SK-N-SH (cell line): Measurements from ENCODE around the gene LAMP2. TPM values are rescaled to one million over a fixed set of nuclear protein-coding genes. Genes with fewer than 3 reads are reported as not detected.

Experiments
- CTCF ChIA-PET: fragments of 300-600, 350-600 bp; formaldehyde crosslinking; extraction: SDS; loops from one replicate; lab custom pipeline; 2021; lab: Yijun Ruan, JAX
- POLR2A ChIA-PET: fragments of 350-600 bp; sonication (Branson Sonifier 250); formaldehyde crosslinking; extraction: SDS; loops from one replicate; lab custom pipeline; 2020; ENCODE audit warnings: antibody characterized with exemption, inconsistent platforms; lab: Yijun Ruan, JAX
- DNase-seq: peaks from one replicate; pipeline ENCODE4 v3.0.0; 2012
- H2AFZ ChIP-seq: fragments of 200-600 bp; sonication (generic); 2 replicates; pipeline ENCODE4 v1.8.1; 2016; ENCODE audit warnings: antibody characterized with exemption, mild to moderate bottlenecking, low read depth
- H3F3A ChIP-seq: fragments of 200-600 bp; sonication (generic); replicated peaks from 2 replicates; pipeline ENCODE3; 2016; ENCODE audit warnings: antibody characterized with exemption, mild to moderate bottlenecking; ENCODE audit not compliant: insufficient read depth
- H3K27ac ChIP-seq, 2 experiments: fragments of 200-500 bp in 1 of 2; fragments of 200-600 bp in 1 of 2; sonication (Bioruptor generic) in 1 of 2; sonication (generic), shearing (Covaris generic) in 1 of 2; 2 replicates each; pipeline versions ENCODE4 v1.5.1 to v1.6.1; 2014 to 2016; ENCODE audit warnings: low read depth in 2 of 2, inconsistent platforms in 1 of 2, low read length in 1 of 2, mild to moderate bottlenecking in 1 of 2, mixed read lengths in 1 of 2
- H3K27me3 ChIP-seq: fragments of 200-600 bp; sonication (generic), shearing (Covaris generic); 2 replicates; pipeline ENCODE4 v1.6.1; 2016; ENCODE audit warnings: mixed run types; ENCODE audit not compliant: insufficient read depth
- H3K36me3 ChIP-seq, 2 experiments: fragments of 200-500 bp in 1 of 2; fragments of 200-600 bp in 1 of 2; sonication (Bioruptor generic) in 1 of 2; sonication (generic) in 1 of 2; replicated peaks in 1 of 2; 2 replicates each; pipeline versions ENCODE3 to v1.5.1; 2014 to 2016; ENCODE audit warnings: low read length in 1 of 2, mild to moderate bottlenecking in 1 of 2; ENCODE audit not compliant: insufficient read depth in 2 of 2, control insufficient read depth in 1 of 2
- H3K4me1 ChIP-seq, 2 experiments: fragments of 200-500 bp in 1 of 2; fragments of 200-600 bp in 1 of 2; sonication (Bioruptor generic) in 1 of 2; sonication (generic), shearing (Covaris generic) in 1 of 2; 2 replicates each; pipeline versions ENCODE4 v1.5.1 to v1.6.1; 2014 to 2016; ENCODE audit warnings: low read depth in 1 of 2, low read length in 1 of 2, mixed run types in 1 of 2; ENCODE audit not compliant: insufficient read depth in 2 of 2, control insufficient read depth in 1 of 2
- H3K4me2 ChIP-seq: fragments of 200-600 bp; sonication (generic), shearing (Covaris generic); 2 replicates; pipeline ENCODE4 v1.6.1; 2017; ENCODE audit warnings: mixed run types
- H3K4me3 ChIP-seq, 2 experiments: fragments of 200-500 bp in 1 of 2; fragments of 200-600 bp in 1 of 2; sonication (Bioruptor generic) in 1 of 2; sonication (generic), shearing (Covaris generic) in 1 of 2; 2 replicates each; pipeline versions ENCODE4 v1.5.1 to v1.8.1; 2014 to 2016; ENCODE audit warnings: low read depth in 2 of 2, inconsistent platforms in 1 of 2, low read length in 1 of 2, mild to moderate bottlenecking in 1 of 2, mixed read lengths in 1 of 2, moderate library complexity in 1 of 2
- H3K79me2 ChIP-seq: fragments of 200-600 bp; sonication (generic); 2 replicates; pipeline ENCODE4 v1.8.1; 2017; ENCODE audit warnings: mild to moderate bottlenecking; ENCODE audit not compliant: insufficient read depth
- H3K9ac ChIP-seq: fragments of 200-600 bp; sonication (generic); 2 replicates; pipeline ENCODE4 v1.6.1; 2017; ENCODE audit warnings: mixed run types
- H3K9me2 ChIP-seq: fragments of 200-600 bp; sonication (generic); 2 replicates; pipeline ENCODE4 v1.6.1; 2017; ENCODE audit warnings: mixed run types
- H3K9me3 ChIP-seq: fragments of 200-600 bp; sonication (generic); 2 replicates; pipeline ENCODE4 v1.6.1; 2017; ENCODE audit warnings: mixed run types, mild to moderate bottlenecking, moderate library complexity
- H4K20me1 ChIP-seq: fragments of 200-600 bp; sonication (generic); 2 replicates; pipeline ENCODE4 v1.6.1; 2017; ENCODE audit warnings: mild to moderate bottlenecking, mixed run types; ENCODE audit not compliant: insufficient read depth
- ELF1 ChIP-seq: IDR thresholded peaks from 2 replicates; pipeline ENCODE4 v1.4.0; 2012
- EP300 ChIP-seq, 2 experiments: IDR thresholded peaks; 2 replicates each; pipeline versions ENCODE4 v1.4.0 to v1.6.1; 2012; ENCODE audit warnings: borderline replicate concordance in 1 of 2, low read depth in 1 of 2, low read length in 1 of 2
- EZH2phosphoT487 ChIP-seq: fragments of 200-600 bp; sonication (generic); IDR thresholded peaks from 2 replicates; pipeline ENCODE4 v1.6.1; 2017; ENCODE audit warnings: low read depth, mixed run types, mild to moderate bottlenecking, antibody characterized with exemption, moderate library complexity, borderline replicate concordance
- FOSL2 ChIP-seq: IDR thresholded peaks from 2 replicates; pipeline ENCODE4 v1.4.0; 2012; ENCODE audit warnings: low read depth, mild to moderate bottlenecking, moderate library complexity, borderline replicate concordance
- FOXJ3 ChIP-seq: sonication (generic); formaldehyde crosslinking; IDR thresholded peaks from 2 replicates; pipeline ENCODE4 v1.5.1; 2020; ENCODE audit warnings: mild to moderate bottlenecking, missing genetic modification reagents
- GABPA ChIP-seq: IDR thresholded peaks from 2 replicates; pipeline ENCODE4 v1.4.0; 2012; ENCODE audit warnings: low read depth, mild to moderate bottlenecking
- JUND ChIP-seq: IDR thresholded peaks from 2 replicates; pipeline ENCODE4 v1.4.0; 2012
- MEF2A ChIP-seq: IDR thresholded peaks from 2 replicates; pipeline ENCODE4 v1.4.0; 2012; ENCODE audit warnings: low read depth, borderline replicate concordance
- NRF1 ChIP-seq: IDR thresholded peaks from 2 replicates; pipeline ENCODE4 v1.6.1; 2012; ENCODE audit warnings: low read depth, mild to moderate bottlenecking, low read length
- POLR2AphosphoS5 ChIP-seq: IDR thresholded peaks from 2 replicates; pipeline ENCODE4 v1.6.1; 2012; ENCODE audit warnings: low read depth, low read length
- RAD21 ChIP-seq: IDR thresholded peaks from 2 replicates; pipeline ENCODE4 v1.6.1; 2012; ENCODE audit warnings: mild to moderate bottlenecking, low read length
- RCOR1 ChIP-seq: fragments of 150-350 bp; IDR thresholded peaks from 2 replicates; pipeline ENCODE4 v1.6.1; 2017; ENCODE audit warnings: antibody characterized with exemption, low read length
- RFX5 ChIP-seq: IDR thresholded peaks from 2 replicates; pipeline ENCODE4 v1.6.1; 2012; ENCODE audit warnings: mild to moderate bottlenecking, improper control_type of control experiment, low read length
- SIN3A ChIP-seq: IDR thresholded peaks from 2 replicates; pipeline ENCODE4 v1.6.1; 2012; ENCODE audit warnings: low read depth, mild to moderate bottlenecking, low read length, moderate library complexity, borderline replicate concordance
- SMC3 ChIP-seq: IDR thresholded peaks from 2 replicates; pipeline ENCODE4 v1.6.1; 2012; ENCODE audit warnings: low read depth, low read length, improper control_type of control experiment
- TAF1 ChIP-seq: IDR thresholded peaks from 2 replicates; pipeline ENCODE4 v1.6.1; 2012; ENCODE audit warnings: low read depth, mild to moderate bottlenecking, low read length, moderate library complexity, borderline replicate concordance
- TCF12 ChIP-seq: IDR thresholded peaks from 2 replicates; pipeline ENCODE4 v1.4.0; 2012
- TEAD4 ChIP-seq: IDR thresholded peaks from 2 replicates; pipeline ENCODE4 v1.4.0; 2012; ENCODE audit warnings: mild to moderate bottlenecking, borderline replicate concordance; ENCODE audit not compliant: insufficient read depth
- WGBS: methylation state at CpG from one replicate; pipeline ENCODE4 v1.1.6; 2017; ENCODE audit warnings: low lambda C conversion rate; 5-methylcytosine and 5-hydroxymethylcytosine counted together
- polyA plus RNA-seq, 3 experiments: library from polyadenylated mRNA; depleted of rRNA; stranded (reverse); fragments of >200 nt; gene quantifications; 2 replicates each; pipeline ENCODE4 v1.2.3, GENCODE V29; 2012
- TF ChIP-seq, protein P1 (sequence below): IDR thresholded peaks from 2 replicates; pipeline ENCODE4 v1.6.1; 2012; ENCODE audit warnings: mild to moderate bottlenecking, low read depth, low read length, moderate library complexity
- TF ChIP-seq, protein P2 (sequence below): fragments of 150-350 bp; IDR thresholded peaks from 2 replicates; pipeline ENCODE4 v1.6.1; 2016; ENCODE audit warnings: mild to moderate bottlenecking, low read depth, low read length
- TF ChIP-seq, protein P3 (sequence below): IDR thresholded peaks from 2 replicates; pipeline ENCODE4; 2012
- TF ChIP-seq, protein P4 (sequence below): fragments of 200-600 bp; sonication (generic); IDR thresholded peaks from 2 replicates; pipeline ENCODE4 v1.6.1; 2017; ENCODE audit warnings: antibody characterized with exemption, mild to moderate bottlenecking, moderate library complexity
- TF ChIP-seq, protein P5 (sequence below): IDR thresholded peaks from 2 replicates; pipeline ENCODE4 v1.4.0; 2012; ENCODE audit warnings: low read depth
- TF ChIP-seq, protein P6 (sequence below): fragments of 150-350 bp; IDR thresholded peaks from 2 replicates; pipeline ENCODE4 v1.6.1; 2017; ENCODE audit warnings: antibody characterized with exemption, low read length, low read depth, borderline replicate concordance
- TF ChIP-seq, protein P7 (sequence below): IDR thresholded peaks from 2 replicates; pipeline ENCODE4 v1.4.0; 2012; ENCODE audit warnings: low read depth, borderline replicate concordance

Gene LAMP2
- polyA plus RNA-seq, 1 of the 3 experiments (the other 2 are of a cell fraction), result 108 TPM

DNA sequence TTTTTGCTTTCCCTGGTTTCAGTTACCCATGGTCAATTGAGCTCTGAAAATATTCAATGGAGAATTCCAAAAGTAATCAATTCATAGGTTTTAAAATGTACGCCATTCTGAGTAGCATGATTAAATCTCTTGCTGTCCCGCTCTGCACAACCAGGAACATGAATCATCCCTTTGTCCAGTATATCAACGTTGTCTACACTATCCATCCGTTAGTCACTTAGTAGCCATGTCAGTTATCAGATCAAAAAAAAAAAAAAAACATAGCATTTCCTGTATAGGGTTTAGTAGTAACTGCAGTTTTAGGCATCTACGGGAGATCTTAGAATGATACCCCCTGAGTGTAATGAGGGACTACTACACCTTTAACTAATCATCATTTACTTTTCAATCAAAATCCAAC is 15.1 kb downstream of the LAMP2 start:
- ChIA-PET POLR2A (no interaction called here), CTCF (interaction anchor here (0.9 to 1.1 kb wide), 2 partner anchors 32 to 203 kb away, joined by 3 to 4 read pairs; partner anchors contain the start of gene ZBTB33)
- Histone ChIP-seq H4K20me1 (peaks cover 9% of the 10 kb centered on the region), H3K9ac (no peak overlapping the region), H3K36me3 (peaks cover 3 to 16% of the 10 kb centered on the region in 2 experiments), H3K4me2 (peak overlapping the region; percentile 14; the same call in 1 of the 2 replicates), H3K79me2 (peaks cover 21% of the 10 kb centered on the region), H2AFZ (no peak overlapping the region), H3K9me2 (no peaks in the 10 kb centered on the region), H3K27ac (peak overlapping the region in 1 of 2 experiments; percentile 46; a peak in 2 of 4 replicates), H3K4me1 (peaks cover 0 to 9% of the 10 kb centered on the region in 2 experiments; a peak in 1 of 4 replicates), H3K9me3 (no peaks in the 10 kb centered on the region), H3F3A (peaks cover 20% of the 10 kb centered on the region), H3K4me3 (no peak overlapping the region), H3K27me3 (no peaks in the 10 kb centered on the region)
- 47% methylated on average over 5 of the region's 5 CpGs for WGBS
- DNase-seq, result no peak
- TF ChIP-seq GABPA (no peak), FOXJ3 (no peak), MEF2A (no peak), RFX5 (no peak), JUND (peak; percentile 57; the same call in 1 of the 2 replicates), EZH2phosphoT487 (no peak), ELF1 (no peak), TCF12 (peak; percentile 58), RCOR1 (no peak), EP300 (IDR thresholded peaks at IDR 0.05; ENCODE audit: borderline replicate concordance in 1 of 2, low read depth in 1 of 2, low read length in 1 of 2) (peak in 1 of 2 experiments; percentile 46; a peak in 1 of 4 replicates), RAD21 (no peak), SIN3A (no peak), NRF1 (no peak), POLR2AphosphoS5 (no peak), TAF1 (no peak), FOSL2 (peak; percentile 62; the same call in 1 of the 2 replicates), TEAD4 (no peak), SMC3 (no peak)
- TF ChIP-seq, protein P1, sequence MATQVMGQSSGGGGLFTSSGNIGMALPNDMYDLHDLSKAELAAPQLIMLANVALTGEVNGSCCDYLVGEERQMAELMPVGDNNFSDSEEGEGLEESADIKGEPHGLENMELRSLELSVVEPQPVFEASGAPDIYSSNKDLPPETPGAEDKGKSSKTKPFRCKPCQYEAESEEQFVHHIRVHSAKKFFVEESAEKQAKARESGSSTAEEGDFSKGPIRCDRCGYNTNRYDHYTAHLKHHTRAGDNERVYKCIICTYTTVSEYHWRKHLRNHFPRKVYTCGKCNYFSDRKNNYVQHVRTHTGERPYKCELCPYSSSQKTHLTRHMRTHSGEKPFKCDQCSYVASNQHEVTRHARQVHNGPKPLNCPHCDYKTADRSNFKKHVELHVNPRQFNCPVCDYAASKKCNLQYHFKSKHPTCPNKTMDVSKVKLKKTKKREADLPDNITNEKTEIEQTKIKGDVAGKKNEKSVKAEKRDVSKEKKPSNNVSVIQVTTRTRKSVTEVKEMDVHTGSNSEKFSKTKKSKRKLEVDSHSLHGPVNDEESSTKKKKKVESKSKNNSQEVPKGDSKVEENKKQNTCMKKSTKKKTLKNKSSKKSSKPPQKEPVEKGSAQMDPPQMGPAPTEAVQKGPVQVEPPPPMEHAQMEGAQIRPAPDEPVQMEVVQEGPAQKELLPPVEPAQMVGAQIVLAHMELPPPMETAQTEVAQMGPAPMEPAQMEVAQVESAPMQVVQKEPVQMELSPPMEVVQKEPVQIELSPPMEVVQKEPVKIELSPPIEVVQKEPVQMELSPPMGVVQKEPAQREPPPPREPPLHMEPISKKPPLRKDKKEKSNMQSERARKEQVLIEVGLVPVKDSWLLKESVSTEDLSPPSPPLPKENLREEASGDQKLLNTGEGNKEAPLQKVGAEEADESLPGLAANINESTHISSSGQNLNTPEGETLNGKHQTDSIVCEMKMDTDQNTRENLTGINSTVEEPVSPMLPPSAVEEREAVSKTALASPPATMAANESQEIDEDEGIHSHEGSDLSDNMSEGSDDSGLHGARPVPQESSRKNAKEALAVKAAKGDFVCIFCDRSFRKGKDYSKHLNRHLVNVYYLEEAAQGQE, result no peak
- TF ChIP-seq, protein P2, sequence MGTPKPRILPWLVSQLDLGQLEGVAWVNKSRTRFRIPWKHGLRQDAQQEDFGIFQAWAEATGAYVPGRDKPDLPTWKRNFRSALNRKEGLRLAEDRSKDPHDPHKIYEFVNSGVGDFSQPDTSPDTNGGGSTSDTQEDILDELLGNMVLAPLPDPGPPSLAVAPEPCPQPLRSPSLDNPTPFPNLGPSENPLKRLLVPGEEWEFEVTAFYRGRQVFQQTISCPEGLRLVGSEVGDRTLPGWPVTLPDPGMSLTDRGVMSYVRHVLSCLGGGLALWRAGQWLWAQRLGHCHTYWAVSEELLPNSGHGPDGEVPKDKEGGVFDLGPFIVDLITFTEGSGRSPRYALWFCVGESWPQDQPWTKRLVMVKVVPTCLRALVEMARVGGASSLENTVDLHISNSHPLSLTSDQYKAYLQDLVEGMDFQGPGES, result no peak
- TF ChIP-seq, protein P3, sequence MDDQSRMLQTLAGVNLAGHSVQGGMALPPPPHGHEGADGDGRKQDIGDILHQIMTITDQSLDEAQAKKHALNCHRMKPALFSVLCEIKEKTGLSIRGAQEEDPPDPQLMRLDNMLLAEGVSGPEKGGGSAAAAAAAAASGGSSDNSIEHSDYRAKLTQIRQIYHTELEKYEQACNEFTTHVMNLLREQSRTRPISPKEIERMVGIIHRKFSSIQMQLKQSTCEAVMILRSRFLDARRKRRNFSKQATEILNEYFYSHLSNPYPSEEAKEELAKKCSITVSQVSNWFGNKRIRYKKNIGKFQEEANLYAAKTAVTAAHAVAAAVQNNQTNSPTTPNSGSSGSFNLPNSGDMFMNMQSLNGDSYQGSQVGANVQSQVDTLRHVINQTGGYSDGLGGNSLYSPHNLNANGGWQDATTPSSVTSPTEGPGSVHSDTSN, result peak; percentile 77
- TF ChIP-seq, protein P4, sequence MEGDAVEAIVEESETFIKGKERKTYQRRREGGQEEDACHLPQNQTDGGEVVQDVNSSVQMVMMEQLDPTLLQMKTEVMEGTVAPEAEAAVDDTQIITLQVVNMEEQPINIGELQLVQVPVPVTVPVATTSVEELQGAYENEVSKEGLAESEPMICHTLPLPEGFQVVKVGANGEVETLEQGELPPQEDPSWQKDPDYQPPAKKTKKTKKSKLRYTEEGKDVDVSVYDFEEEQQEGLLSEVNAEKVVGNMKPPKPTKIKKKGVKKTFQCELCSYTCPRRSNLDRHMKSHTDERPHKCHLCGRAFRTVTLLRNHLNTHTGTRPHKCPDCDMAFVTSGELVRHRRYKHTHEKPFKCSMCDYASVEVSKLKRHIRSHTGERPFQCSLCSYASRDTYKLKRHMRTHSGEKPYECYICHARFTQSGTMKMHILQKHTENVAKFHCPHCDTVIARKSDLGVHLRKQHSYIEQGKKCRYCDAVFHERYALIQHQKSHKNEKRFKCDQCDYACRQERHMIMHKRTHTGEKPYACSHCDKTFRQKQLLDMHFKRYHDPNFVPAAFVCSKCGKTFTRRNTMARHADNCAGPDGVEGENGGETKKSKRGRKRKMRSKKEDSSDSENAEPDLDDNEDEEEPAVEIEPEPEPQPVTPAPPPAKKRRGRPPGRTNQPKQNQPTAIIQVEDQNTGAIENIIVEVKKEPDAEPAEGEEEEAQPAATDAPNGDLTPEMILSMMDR, result no peak
- TF ChIP-seq, protein P5, sequence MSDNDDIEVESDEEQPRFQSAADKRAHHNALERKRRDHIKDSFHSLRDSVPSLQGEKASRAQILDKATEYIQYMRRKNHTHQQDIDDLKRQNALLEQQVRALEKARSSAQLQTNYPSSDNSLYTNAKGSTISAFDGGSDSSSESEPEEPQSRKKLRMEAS, result no peak
- TF ChIP-seq, protein P6, sequence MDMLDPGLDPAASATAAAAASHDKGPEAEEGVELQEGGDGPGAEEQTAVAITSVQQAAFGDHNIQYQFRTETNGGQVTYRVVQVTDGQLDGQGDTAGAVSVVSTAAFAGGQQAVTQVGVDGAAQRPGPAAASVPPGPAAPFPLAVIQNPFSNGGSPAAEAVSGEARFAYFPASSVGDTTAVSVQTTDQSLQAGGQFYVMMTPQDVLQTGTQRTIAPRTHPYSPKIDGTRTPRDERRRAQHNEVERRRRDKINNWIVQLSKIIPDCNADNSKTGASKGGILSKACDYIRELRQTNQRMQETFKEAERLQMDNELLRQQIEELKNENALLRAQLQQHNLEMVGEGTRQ, result no peak
- TF ChIP-seq, protein P7, sequence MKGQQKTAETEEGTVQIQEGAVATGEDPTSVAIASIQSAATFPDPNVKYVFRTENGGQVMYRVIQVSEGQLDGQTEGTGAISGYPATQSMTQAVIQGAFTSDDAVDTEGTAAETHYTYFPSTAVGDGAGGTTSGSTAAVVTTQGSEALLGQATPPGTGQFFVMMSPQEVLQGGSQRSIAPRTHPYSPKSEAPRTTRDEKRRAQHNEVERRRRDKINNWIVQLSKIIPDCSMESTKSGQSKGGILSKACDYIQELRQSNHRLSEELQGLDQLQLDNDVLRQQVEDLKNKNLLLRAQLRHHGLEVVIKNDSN, result no peak
